C4-2B (cell line): ENCODE data around the gene PPRC1.

Experiments used
- ZFX ChIP-seq: fragments of 450-650 bp; IDR thresholded peaks from 2 replicates; pipeline ENCODE4 v1.6.1; 2017
- TF ChIP-seq, protein P1 (sequence below): fragments of 450-650 bp; conservative IDR thresholded peaks from 2 replicates; pipeline ENCODE4 v1.5.1; 2017; ENCODE audit warnings: mild to moderate bottlenecking

DNA sequence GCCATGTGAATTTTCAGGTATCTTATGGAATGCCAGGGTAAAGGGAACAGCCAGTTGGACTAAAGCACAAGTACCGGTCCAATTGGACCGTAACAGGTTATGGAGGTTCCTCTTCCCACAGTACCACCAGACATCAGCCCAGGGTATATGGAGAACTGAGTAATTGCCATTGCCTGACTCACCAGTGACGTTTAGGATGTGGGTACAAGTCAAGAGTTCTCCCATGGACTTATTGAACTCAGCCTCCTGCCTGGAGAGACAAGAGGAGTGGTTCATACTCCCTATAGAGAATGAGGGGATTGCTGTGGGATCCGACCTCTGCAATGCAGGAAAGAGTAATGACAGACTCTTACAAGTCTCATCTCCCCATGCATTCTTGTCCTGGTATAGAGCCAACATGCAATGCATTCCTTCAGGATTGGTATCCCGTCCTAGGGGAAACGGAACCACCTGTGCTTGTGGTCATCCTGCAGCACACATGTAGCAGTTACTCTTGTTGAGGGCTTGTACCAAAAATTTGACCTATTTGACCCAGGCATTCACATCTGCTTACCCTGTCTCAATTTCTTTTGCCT lies 62.5 kb downstream of the PPRC1 start:
- TF ChIP-seq, protein P1, sequence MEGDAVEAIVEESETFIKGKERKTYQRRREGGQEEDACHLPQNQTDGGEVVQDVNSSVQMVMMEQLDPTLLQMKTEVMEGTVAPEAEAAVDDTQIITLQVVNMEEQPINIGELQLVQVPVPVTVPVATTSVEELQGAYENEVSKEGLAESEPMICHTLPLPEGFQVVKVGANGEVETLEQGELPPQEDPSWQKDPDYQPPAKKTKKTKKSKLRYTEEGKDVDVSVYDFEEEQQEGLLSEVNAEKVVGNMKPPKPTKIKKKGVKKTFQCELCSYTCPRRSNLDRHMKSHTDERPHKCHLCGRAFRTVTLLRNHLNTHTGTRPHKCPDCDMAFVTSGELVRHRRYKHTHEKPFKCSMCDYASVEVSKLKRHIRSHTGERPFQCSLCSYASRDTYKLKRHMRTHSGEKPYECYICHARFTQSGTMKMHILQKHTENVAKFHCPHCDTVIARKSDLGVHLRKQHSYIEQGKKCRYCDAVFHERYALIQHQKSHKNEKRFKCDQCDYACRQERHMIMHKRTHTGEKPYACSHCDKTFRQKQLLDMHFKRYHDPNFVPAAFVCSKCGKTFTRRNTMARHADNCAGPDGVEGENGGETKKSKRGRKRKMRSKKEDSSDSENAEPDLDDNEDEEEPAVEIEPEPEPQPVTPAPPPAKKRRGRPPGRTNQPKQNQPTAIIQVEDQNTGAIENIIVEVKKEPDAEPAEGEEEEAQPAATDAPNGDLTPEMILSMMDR, result no peak
- TF ChIP-seq ZFX, result no peak
